OCI-LY7 (cell line): ENCODE data around the gene RREB1. TPM values are rescaled to one million over a fixed set of nuclear protein-coding genes. Genes with fewer than 3 reads are reported as not detected.

Source experiments
- BruUV-seq: library from RNA; stranded (reverse); fragments of 400-500 nt; replicated peaks from 2 replicates; lab custom pipeline; 2021; lab: Mats Ljungman, UMichigan
- CTCF ChIA-PET: fragments of 300-600 bp; sonication (Branson Sonifier 250); formaldehyde crosslinking; loops from one replicate; lab custom pipeline; 2022; ENCODE audit warnings: antibody characterized with exemption; ENCODE audit not compliant: unreplicated experiment; lab: Charles Lee
- POLR2A ChIA-PET: fragments of 300-600 bp; sonication (Branson Sonifier 250); formaldehyde crosslinking; loops from one replicate; lab custom pipeline; 2022; ENCODE audit warnings: antibody characterized with exemption; lab: Charles Lee
- DNase-seq: peaks from one replicate; pipeline ENCODE4 v3.0.0-alpha.2; 2015; ENCODE audit warnings: low spot score
- H2AFZ ChIP-seq: fragments of 200-600 bp; sonication (generic), shearing (Covaris generic); 2 replicates; pipeline ENCODE4 v1.6.1; 2014; ENCODE audit warnings: mild to moderate bottlenecking, antibody characterized with exemption, low read length, moderate library complexity
- H3K27ac ChIP-seq: fragments of 200-600 bp; sonication (generic); 2 replicates; pipeline ENCODE4 v1.5.1; 2014; ENCODE audit warnings: mixed run types, low read depth, mild to moderate bottlenecking, moderate library complexity, low read length, inconsistent platforms; ENCODE audit not compliant: poor library complexity, severe bottlenecking
- H3K36me3 ChIP-seq: fragments of 200-600 bp; sonication (generic); 2 replicates; pipeline ENCODE4 v1.6.1; 2014; ENCODE audit warnings: mild to moderate bottlenecking, antibody characterized with exemption, low read length, moderate library complexity, mixed read lengths; ENCODE audit not compliant: insufficient read depth
- H3K4me1 ChIP-seq: fragments of 200-600 bp; sonication (generic); 2 replicates; pipeline ENCODE4 v1.5.1; 2014; ENCODE audit warnings: mild to moderate bottlenecking, low read length; ENCODE audit not compliant: insufficient read depth, poor library complexity, severe bottlenecking
- H3K4me2 ChIP-seq: fragments of 200-600 bp; sonication (generic); 2 replicates; pipeline ENCODE4 v1.6.1; 2014; ENCODE audit warnings: mild to moderate bottlenecking, low read length
- H3K4me3 ChIP-seq: fragments of 200-600 bp; sonication (generic); 2 replicates; pipeline ENCODE4 v1.5.1; 2014; ENCODE audit warnings: mild to moderate bottlenecking, low read depth, low read length; ENCODE audit not compliant: poor library complexity, severe bottlenecking
- H3K79me2 ChIP-seq: fragments of 200-600 bp; sonication (generic); 2 replicates; pipeline ENCODE4 v1.6.1; 2016; ENCODE audit warnings: low read depth, mild to moderate bottlenecking, low read length, moderate library complexity, mixed read lengths; ENCODE audit not compliant: insufficient read depth
- H3K9me2 ChIP-seq: fragments of 200-600 bp; sonication (generic); 2 replicates; pipeline ENCODE4 v1.6.1; 2016; ENCODE audit warnings: mild to moderate bottlenecking, low read length, mixed read lengths; ENCODE audit not compliant: insufficient read depth
- H3K9me3 ChIP-seq: fragments of 200-600 bp; sonication (generic); 2 replicates; pipeline ENCODE4 v1.6.1; 2014; ENCODE audit warnings: mild to moderate bottlenecking, mixed run types, low read length, mixed read lengths
- H4K20me1 ChIP-seq: fragments of 200-600 bp; sonication (generic); 2 replicates; pipeline ENCODE4 v1.6.1; 2014; ENCODE audit warnings: mild to moderate bottlenecking, antibody characterized with exemption, low read length, moderate library complexity, mixed read lengths; ENCODE audit not compliant: insufficient read depth
- CTCF ChIP-seq: fragments of 200-600 bp; sonication (generic); conservative IDR thresholded peaks from 2 replicates; pipeline ENCODE4 v1.5.1; 2014; ENCODE audit warnings: mild to moderate bottlenecking, antibody characterized with exemption, low read length, moderate library complexity, mixed read lengths
- EZH2phosphoT487 ChIP-seq: fragments of 200-600 bp; sonication (generic); IDR thresholded peaks from 2 replicates; pipeline ENCODE4 v1.6.1; 2018; ENCODE audit warnings: low read depth, borderline replicate concordance, mild to moderate bottlenecking, mixed run types, antibody characterized with exemption, low read length, moderate library complexity, mixed read lengths
- intact Hi-C: fragments of 100-400 bp; cut with micrococcal nuclease; formaldehyde crosslinking; loops from one replicate; pipeline ENCODE4 v1.10.0; 2022; ENCODE audit not compliant: unreplicated experiment
- total RNA-seq, 2 experiments: library from RNA; depleted of rRNA in 1 of 2; stranded (reverse); fragments of >200 nt in 1 of 2; shearing (Covaris generic) in 1 of 2; gene quantifications; 2 replicates each; pipeline ENCODE4 v1.2.3, GENCODE V29; 2014 to 2022

The RREB1 gene
- total RNA-seq, 2 experiments from 2014 or later: 4.4 to 7.1 TPM

GRCh38 chr6:7124114-7124513 lies 16.4 kb downstream of the RREB1 start:
- no peaks in the 10 kb centered on the region for H3K9me3 ChIP-seq
- CTCF ChIA-PET: no interaction called here
- H2AFZ ChIP-seq: no peak overlapping the region
- TF ChIP-seq EZH2phosphoT487 (no peak), CTCF (no peak)
- no peak overlapping the region for H3K4me3 ChIP-seq
- H3K27ac ChIP-seq: no peak overlapping the region
- no peaks in the 10 kb centered on the region for H3K36me3 ChIP-seq
- H3K4me2 ChIP-seq: no peak overlapping the region
- peaks cover 6% of the 10 kb centered on the region for H3K4me1 ChIP-seq
- H4K20me1 ChIP-seq: no peaks in the 10 kb centered on the region; the same call in 1 of the 2 replicates
- POLR2A ChIA-PET: interaction anchor here (0.6 to 0.7 kb wide), 2 partner anchors 9 to 1386 kb away, joined by 3 to 5 read pairs; no protein-coding TSS in a partner anchor
- no peaks in the 10 kb centered on the region for H3K79me2 ChIP-seq
- intact Hi-C loops: no loop called here
- DNase-seq: no peak
- no peaks in the 10 kb centered on the region for H3K9me2 ChIP-seq
- no TSS peak for BruUV-seq

GRCh38 chr6:7124636-7125035 lies 16.9 kb downstream of the RREB1 start:
- Histone ChIP-seq H4K20me1 (no peaks in the 10 kb centered on the region; the same call in 1 of the 2 replicates), H3K4me1 (peaks cover 11% of the 10 kb centered on the region), H3K27ac (no peak overlapping the region), H3K4me3 (no peak overlapping the region), H3K79me2 (no peaks in the 10 kb centered on the region), H3K9me3 (no peaks in the 10 kb centered on the region), H3K4me2 (no peak overlapping the region), H3K36me3 (no peaks in the 10 kb centered on the region), H3K9me2 (no peaks in the 10 kb centered on the region), H2AFZ (no peak overlapping the region)
- no peak for TF ChIP-seq EZH2phosphoT487
- no peak for TF ChIP-seq CTCF
- CTCF ChIA-PET: no interaction called here
- intact Hi-C loops: no loop called here
- no TSS peak for BruUV-seq
- no peak for DNase-seq
- POLR2A ChIA-PET: interaction anchor here (0.7 kb wide), 1 partner anchor 10 kb away, joined by 3 read pairs; no protein-coding TSS in a partner anchor

DNA sequence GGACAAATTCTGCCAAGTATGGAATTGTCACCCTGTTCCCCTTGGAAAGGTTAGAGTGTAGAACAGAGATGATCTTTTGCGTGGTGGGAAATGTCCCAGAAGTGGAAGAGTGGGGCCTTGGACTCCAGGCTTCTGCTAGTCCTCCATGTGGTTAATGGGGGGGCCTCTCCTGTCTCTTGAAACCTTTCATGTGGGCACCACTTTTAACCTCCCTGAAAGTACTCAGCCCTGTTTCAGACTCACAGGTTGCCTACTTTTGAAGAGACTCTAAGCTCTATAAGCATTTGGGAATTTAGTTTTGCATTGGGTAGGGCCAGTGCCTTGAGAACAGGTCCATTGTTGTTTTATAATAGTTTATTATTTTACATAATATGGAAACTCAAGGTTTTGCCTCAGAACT lies 17.5 kb downstream of the RREB1 start:
- ChIA-PET POLR2A (no interaction called here), CTCF (no interaction called here)
- Histone ChIP-seq H3K27ac (no peak overlapping the region), H3K9me3 (no peaks in the 10 kb centered on the region), H2AFZ (no peak overlapping the region), H3K4me1 (peaks cover 13% of the 10 kb centered on the region), H4K20me1 (no peaks in the 10 kb centered on the region; the same call in 1 of the 2 replicates), H3K4me3 (no peak overlapping the region), H3K4me2 (no peak overlapping the region), H3K36me3 (no peaks in the 10 kb centered on the region), H3K79me2 (no peaks in the 10 kb centered on the region), H3K9me2 (no peaks in the 10 kb centered on the region)
- TF ChIP-seq EZH2phosphoT487 (no peak), CTCF (no peak)
- no peak for DNase-seq
- intact Hi-C loops: no loop called here
- no TSS peak for BruUV-seq
